ENCODE results near the gene AMPH. TPM values are rescaled to one million over a fixed set of nuclear protein-coding genes. Genes with fewer than 3 reads are reported as not detected.

Gene AMPH
- total RNA-seq, 1 experiment from 2014 or later: not detected

GRCh38 chr7:38524786-38525185 is 106.4 kb downstream of the AMPH start:
- TF ChIP-seq EZH2phosphoT487 (IDR thresholded peaks at IDR 0.05; ENCODE audit: borderline replicate concordance, low read length) (no peak), EZH2 (IDR thresholded peaks at IDR 0.05; ENCODE audit: low read length, unreplicated experiment) (no peak), CTCF (conservative IDR thresholded peaks at IDR 0.05; ENCODE audit: low read depth, low read length) (no peak)
- POLR2A ChIA-PET (ENCODE audit: unreplicated experiment): no interaction called here
- H3K9me3 ChIP-seq (ENCODE audit: low read length): no peaks in the 10 kb centered on the region

GRCh38 chr7:38520741-38521140 is 110.4 kb downstream of the AMPH start:
- no peak overlapping the region for H3K9ac ChIP-seq (ENCODE audit: low read length)
- H3K79me2 ChIP-seq (ENCODE audit: low read length): no peaks in the 10 kb centered on the region
- no peak overlapping the region for H3K4me2 ChIP-seq (ENCODE audit: low read length)
- H3K9me3 ChIP-seq (ENCODE audit: low read length): no peaks in the 10 kb centered on the region
- POLR2A ChIA-PET (ENCODE audit: unreplicated experiment): no interaction called here
- CTCF ChIA-PET: no interaction called here
- ATAC-seq: no peak
- intact Hi-C loops (cut with micrococcal nuclease): no loop called here
- no peak overlapping the region for H2AFZ ChIP-seq (ENCODE audit: low read length)
- H3K9me2 ChIP-seq (replicated peaks; ENCODE audit: low read length): no peaks in the 10 kb centered on the region
- H3K4me1 ChIP-seq (ENCODE audit: insufficient read depth, low read length): no peaks in the 10 kb centered on the region
- H3F3A ChIP-seq (ENCODE audit: low read length, unreplicated experiment): no peaks in the 10 kb centered on the region
- no peaks in the 10 kb centered on the region for H4K20me1 ChIP-seq (ENCODE audit: low read length)
- no peaks in the 10 kb centered on the region; the same call in 1 of the 2 replicates for H3K27me3 ChIP-seq (ENCODE audit: low read length)
- H3K27ac ChIP-seq (ENCODE audit: low read length): no peak overlapping the region
- H3K36me3 ChIP-seq (ENCODE audit: low read depth, low read length): no peaks in the 10 kb centered on the region
- DNase-seq: no peak
- BruUV-seq (replicated peaks): no TSS peak
- H3K4me3 ChIP-seq (ENCODE audit: low read length): no peak overlapping the region
- TF ChIP-seq EZH2phosphoT487 (IDR thresholded peaks at IDR 0.05; ENCODE audit: borderline replicate concordance, low read length) (no peak), CTCF (conservative IDR thresholded peaks at IDR 0.05; ENCODE audit: low read depth, low read length) (no peak), EZH2 (IDR thresholded peaks at IDR 0.05; ENCODE audit: low read length, unreplicated experiment) (no peak)

More at GRCh38 chr7:38524786-38525185, 106.4 kb downstream of the AMPH start:
- no peak overlapping the region for H3K4me3 ChIP-seq (ENCODE audit: low read length)
- no peak overlapping the region for H3K4me2 ChIP-seq (ENCODE audit: low read length)
- no TSS peak for BruUV-seq (replicated peaks)
- H3K36me3 ChIP-seq (ENCODE audit: low read depth, low read length): no peaks in the 10 kb centered on the region
- intact Hi-C loops (cut with micrococcal nuclease): no loop called here
- H3K9ac ChIP-seq (ENCODE audit: low read length): no peak overlapping the region
- no peaks in the 10 kb centered on the region for H4K20me1 ChIP-seq (ENCODE audit: low read length)
- no peaks in the 10 kb centered on the region for H3K79me2 ChIP-seq (ENCODE audit: low read length)
- no peaks in the 10 kb centered on the region; the same call in 1 of the 2 replicates for H3K27me3 ChIP-seq (ENCODE audit: low read length)
- no peaks in the 10 kb centered on the region for H3F3A ChIP-seq (ENCODE audit: low read length, unreplicated experiment)
- no peak overlapping the region for H3K27ac ChIP-seq (ENCODE audit: low read length)
- ATAC-seq: no peak
- DNase-seq: no peak
- no peak overlapping the region for H2AFZ ChIP-seq (ENCODE audit: low read length)
- no peaks in the 10 kb centered on the region for H3K4me1 ChIP-seq (ENCODE audit: insufficient read depth, low read length)
- CTCF ChIA-PET: no interaction called here
- no peaks in the 10 kb centered on the region for H3K9me2 ChIP-seq (replicated peaks; ENCODE audit: low read length)

- intact Hi-C loops (cut with micrococcal nuclease): no loop called here
- Histone ChIP-seq H2AFZ (ENCODE audit: low read length) (no peak overlapping the region), H3K79me2 (ENCODE audit: low read length) (no peaks in the 10 kb centered on the region), H3K4me1 (ENCODE audit: insufficient read depth, low read length) (no peaks in the 10 kb centered on the region), H3K4me3 (ENCODE audit: low read length) (no peak overlapping the region), H3K9ac (ENCODE audit: low read length) (no peak overlapping the region), H3K9me3 (ENCODE audit: low read length) (no peaks in the 10 kb centered on the region), H3K9me2 (replicated peaks; ENCODE audit: low read length) (no peaks in the 10 kb centered on the region), H3K36me3 (ENCODE audit: low read depth, low read length) (no peaks in the 10 kb centered on the region), H3F3A (ENCODE audit: low read length, unreplicated experiment) (no peaks in the 10 kb centered on the region), H4K20me1 (ENCODE audit: low read length) (no peaks in the 10 kb centered on the region), H3K27ac (ENCODE audit: low read length) (no peak overlapping the region), H3K27me3 (ENCODE audit: low read length) (no peaks in the 10 kb centered on the region; the same call in 1 of the 2 replicates), H3K4me2 (ENCODE audit: low read length) (no peak overlapping the region)
- ChIA-PET CTCF (no interaction called here), POLR2A (ENCODE audit: unreplicated experiment) (no interaction called here)
- no peak for ATAC-seq
- TF ChIP-seq EZH2phosphoT487 (IDR thresholded peaks at IDR 0.05; ENCODE audit: borderline replicate concordance, low read length) (no peak), CTCF (conservative IDR thresholded peaks at IDR 0.05; ENCODE audit: low read depth, low read length) (no peak), EZH2 (IDR thresholded peaks at IDR 0.05; ENCODE audit: low read length, unreplicated experiment) (no peak)
- BruUV-seq (replicated peaks): no TSS peak
- no peak for DNase-seq
These were observed 112.6 kb downstream of the AMPH start for GRCh38 chr7:38518541-38518940.
